ENCODE results near the gene NEU3. TPM values are rescaled to one million over a fixed set of nuclear protein-coding genes. Genes with fewer than 3 reads are reported as not detected.

Gene NEU3
- total RNA-seq, 1 experiment from 2014 or later: 10.0 TPM

GRCh38 chr11:75022296-75022695 lies 33.6 kb downstream of the NEU3 start:
- ChIA-PET CTCF (interaction anchor here (0.5 to 6.6 kb wide), 39 partner anchors 8 to 357 kb away, joined by 3 to 89 read pairs (median 5); no protein-coding TSS in a partner anchor), POLR2A (interaction anchor here (0.7 to 1.5 kb wide), 3 partner anchors 8 to 1919 kb away, joined by 3 to 4 read pairs (median 3); partner anchors contain the start of gene SPCS2)
- intact Hi-C loops (cut with micrococcal nuclease): loop anchor here (1.0 kb wide), 1 partner anchor 121 kb away; no protein-coding TSS in a partner anchor
- no peaks in the 10 kb centered on the region for H3K4me1 Mint-ChIP-seq (ENCODE audit: insufficient read depth, unreplicated experiment)
- no peak for DNase-seq (ENCODE audit: unreplicated experiment)
- BruUV-seq (replicated peaks): no TSS peak
- H3K36me3 Mint-ChIP-seq (ENCODE audit: insufficient read depth, unreplicated experiment): no peaks in the 10 kb centered on the region
- no peaks in the 10 kb centered on the region for H3K27me3 Mint-ChIP-seq (ENCODE audit: insufficient read depth, unreplicated experiment)
- H3K4me3 Mint-ChIP-seq (ENCODE audit: unreplicated experiment): no peak overlapping the region
- H3K9me3 Mint-ChIP-seq (ENCODE audit: unreplicated experiment): peaks cover 7% of the 10 kb centered on the region
- H3K27ac Mint-ChIP-seq (ENCODE audit: low read depth, unreplicated experiment): no peak overlapping the region
- no peak for TF ChIP-seq CTCF (IDR thresholded peaks at IDR 0.05; ENCODE audit: unreplicated experiment)

- Mint-ChIP-seq H3K27me3 (ENCODE audit: insufficient read depth, unreplicated experiment) (peaks cover 2% of the 10 kb centered on the region), H3K27ac (ENCODE audit: low read depth, unreplicated experiment) (no peak overlapping the region), H3K36me3 (ENCODE audit: insufficient read depth, unreplicated experiment) (no peaks in the 10 kb centered on the region), H3K9me3 (ENCODE audit: unreplicated experiment) (peaks cover 7% of the 10 kb centered on the region), H3K4me1 (ENCODE audit: insufficient read depth, unreplicated experiment) (no peaks in the 10 kb centered on the region), H3K4me3 (ENCODE audit: unreplicated experiment) (no peak overlapping the region)
- BruUV-seq (replicated peaks): no TSS peak
- TF ChIP-seq CTCF (IDR thresholded peaks at IDR 0.05; ENCODE audit: unreplicated experiment): peak; percentile 97
- intact Hi-C loops (cut with micrococcal nuclease): loop anchor here (1.0 kb wide), 5 partner anchors 117 to 248 kb away; no protein-coding TSS in a partner anchor
- ChIA-PET POLR2A (interaction anchor here (1.2 to 1.5 kb wide), 3 partner anchors 8 to 93 kb away, joined by 3 to 5 read pairs (median 4); partner anchors contain the start of gene SPCS2), CTCF (interaction anchor here (0.5 to 6.6 kb wide), 45 partner anchors 9 to 356 kb away, joined by 3 to 89 read pairs (median 5); no protein-coding TSS in a partner anchor)
- peak; percentile 76 for DNase-seq (ENCODE audit: unreplicated experiment)
Observed at GRCh38 chr11:75022759-75023396, 34.1 kb downstream of the NEU3 start.

- POLR2A ChIA-PET: interaction anchor here (1.2 to 1.5 kb wide), 2 partner anchors 9 to 94 kb away, joined by 4 to 5 read pairs; no protein-coding TSS in a partner anchor
- Mint-ChIP-seq H3K27me3 (ENCODE audit: insufficient read depth, unreplicated experiment) (peaks cover 9% of the 10 kb centered on the region), H3K4me1 (ENCODE audit: insufficient read depth, unreplicated experiment) (no peaks in the 10 kb centered on the region), H3K9me3 (ENCODE audit: unreplicated experiment) (peaks cover 4% of the 10 kb centered on the region), H3K36me3 (ENCODE audit: insufficient read depth, unreplicated experiment) (no peaks in the 10 kb centered on the region), H3K27ac (ENCODE audit: low read depth, unreplicated experiment) (no peak overlapping the region), H3K4me3 (ENCODE audit: unreplicated experiment) (no peak overlapping the region)
- no peak for TF ChIP-seq CTCF (IDR thresholded peaks at IDR 0.05; ENCODE audit: unreplicated experiment)
- BruUV-seq (replicated peaks): no TSS peak
- CTCF ChIA-PET: interaction anchor here (0.6 to 6.6 kb wide), 32 partner anchors 8 to 250 kb away, joined by 3 to 89 read pairs (median 5); no protein-coding TSS in a partner anchor
- DNase-seq (ENCODE audit: unreplicated experiment): no peak
- intact Hi-C loops (cut with micrococcal nuclease): loop anchor here (1.0 kb wide), 4 partner anchors 117 to 248 kb away; no protein-coding TSS in a partner anchor
Observed at GRCh38 chr11:75023446-75024067, 34.8 kb downstream of the NEU3 start.

- no peak for TF ChIP-seq CTCF (IDR thresholded peaks at IDR 0.05; ENCODE audit: unreplicated experiment)
- no peaks in the 10 kb centered on the region for H3K36me3 Mint-ChIP-seq (ENCODE audit: insufficient read depth, unreplicated experiment)
- peaks cover 13% of the 10 kb centered on the region for H3K27me3 Mint-ChIP-seq (ENCODE audit: insufficient read depth, unreplicated experiment)
- H3K4me3 Mint-ChIP-seq (ENCODE audit: unreplicated experiment): no peak overlapping the region
- H3K9me3 Mint-ChIP-seq (ENCODE audit: unreplicated experiment): no peaks in the 10 kb centered on the region
- ChIA-PET POLR2A (interaction anchor here (1.2 kb wide), 1 partner anchor 94 kb away, joined by 5 read pairs; no protein-coding TSS in a partner anchor), CTCF (interaction anchor here (0.6 to 6.6 kb wide), 19 partner anchors 8 to 250 kb away, joined by 3 to 89 read pairs (median 4); no protein-coding TSS in a partner anchor)
- no peak for DNase-seq (ENCODE audit: unreplicated experiment)
- intact Hi-C loops (cut with micrococcal nuclease): no loop called here
- H3K4me1 Mint-ChIP-seq (ENCODE audit: insufficient read depth, unreplicated experiment): no peaks in the 10 kb centered on the region
- no peak overlapping the region for H3K27ac Mint-ChIP-seq (ENCODE audit: low read depth, unreplicated experiment)
- BruUV-seq (replicated peaks): no TSS peak
Observed at GRCh38 chr11:75024068-75024449, 35.3 kb downstream of the NEU3 start.

All from MCF 10A (cell line).